ENCODE measurements around the gene TBC1D8. TPM values are rescaled to one million over a fixed set of nuclear protein-coding genes. Genes with fewer than 3 reads are reported as not detected.

The TBC1D8 gene
- total and polyA plus RNA-seq, 9 of the 15 experiments (the other 6 are each of a cell fraction or from before 2014, with no cell fraction given), result 0.36 to 1.3 (median 0.82) TPM

DNA sequence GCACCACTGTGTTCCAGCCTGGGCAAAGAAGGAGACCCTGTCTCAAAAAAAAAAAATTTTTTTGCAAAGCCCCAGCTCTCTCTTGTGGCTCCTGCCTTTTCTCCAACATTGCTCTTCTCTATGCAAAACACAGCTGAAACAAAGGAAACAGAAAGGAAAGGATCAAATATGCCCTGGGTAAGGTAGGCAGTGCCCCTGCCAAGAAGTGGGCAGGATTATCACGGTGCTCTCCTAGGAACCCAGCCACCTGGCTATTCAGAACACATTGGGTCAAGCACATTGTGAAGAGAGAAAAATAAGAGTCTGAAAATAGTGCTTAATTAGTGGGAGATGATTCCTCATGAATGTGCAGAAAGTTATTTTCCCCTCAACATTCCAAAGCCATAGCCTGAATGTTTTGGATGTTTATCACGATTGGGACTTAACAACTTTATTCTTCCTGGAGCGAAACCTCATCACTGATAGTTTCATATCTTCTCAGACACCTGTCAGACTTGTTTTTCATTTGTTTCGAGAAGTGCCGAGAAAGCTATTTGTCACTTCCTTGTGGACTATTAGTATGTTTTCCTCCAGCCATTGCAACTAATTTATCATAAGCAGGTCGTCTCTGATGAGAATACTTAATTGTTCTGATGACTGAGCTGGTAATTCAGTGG is 191.8 kb downstream of the TBC1D8 start (continued):
- TF ChIP-seq, protein P1, sequence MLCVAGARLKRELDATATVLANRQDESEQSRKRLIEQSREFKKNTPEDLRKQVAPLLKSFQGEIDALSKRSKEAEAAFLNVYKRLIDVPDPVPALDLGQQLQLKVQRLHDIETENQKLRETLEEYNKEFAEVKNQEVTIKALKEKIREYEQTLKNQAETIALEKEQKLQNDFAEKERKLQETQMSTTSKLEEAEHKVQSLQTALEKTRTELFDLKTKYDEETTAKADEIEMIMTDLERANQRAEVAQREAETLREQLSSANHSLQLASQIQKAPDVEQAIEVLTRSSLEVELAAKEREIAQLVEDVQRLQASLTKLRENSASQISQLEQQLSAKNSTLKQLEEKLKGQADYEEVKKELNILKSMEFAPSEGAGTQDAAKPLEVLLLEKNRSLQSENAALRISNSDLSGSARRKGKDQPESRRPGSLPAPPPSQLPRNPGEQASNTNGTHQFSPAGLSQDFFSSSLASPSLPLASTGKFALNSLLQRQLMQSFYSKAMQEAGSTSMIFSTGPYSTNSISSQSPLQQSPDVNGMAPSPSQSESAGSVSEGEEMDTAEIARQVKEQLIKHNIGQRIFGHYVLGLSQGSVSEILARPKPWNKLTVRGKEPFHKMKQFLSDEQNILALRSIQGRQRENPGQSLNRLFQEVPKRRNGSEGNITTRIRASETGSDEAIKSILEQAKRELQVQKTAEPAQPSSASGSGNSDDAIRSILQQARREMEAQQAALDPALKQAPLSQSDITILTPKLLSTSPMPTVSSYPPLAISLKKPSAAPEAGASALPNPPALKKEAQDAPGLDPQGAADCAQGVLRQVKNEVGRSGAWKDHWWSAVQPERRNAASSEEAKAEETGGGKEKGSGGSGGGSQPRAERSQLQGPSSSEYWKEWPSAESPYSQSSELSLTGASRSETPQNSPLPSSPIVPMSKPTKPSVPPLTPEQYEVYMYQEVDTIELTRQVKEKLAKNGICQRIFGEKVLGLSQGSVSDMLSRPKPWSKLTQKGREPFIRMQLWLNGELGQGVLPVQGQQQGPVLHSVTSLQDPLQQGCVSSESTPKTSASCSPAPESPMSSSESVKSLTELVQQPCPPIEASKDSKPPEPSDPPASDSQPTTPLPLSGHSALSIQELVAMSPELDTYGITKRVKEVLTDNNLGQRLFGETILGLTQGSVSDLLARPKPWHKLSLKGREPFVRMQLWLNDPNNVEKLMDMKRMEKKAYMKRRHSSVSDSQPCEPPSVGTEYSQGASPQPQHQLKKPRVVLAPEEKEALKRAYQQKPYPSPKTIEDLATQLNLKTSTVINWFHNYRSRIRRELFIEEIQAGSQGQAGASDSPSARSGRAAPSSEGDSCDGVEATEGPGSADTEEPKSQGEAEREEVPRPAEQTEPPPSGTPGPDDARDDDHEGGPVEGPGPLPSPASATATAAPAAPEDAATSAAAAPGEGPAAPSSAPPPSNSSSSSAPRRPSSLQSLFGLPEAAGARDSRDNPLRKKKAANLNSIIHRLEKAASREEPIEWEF (CRISPR knock-in tag; IDR thresholded peaks at IDR 0.05), result no peak
- TF ChIP-seq ZNF584 (CRISPR knock-in tag; IDR thresholded peaks at IDR 0.05; ENCODE audit: low read depth), result no peak
- TF ChIP-seq, protein P2, sequence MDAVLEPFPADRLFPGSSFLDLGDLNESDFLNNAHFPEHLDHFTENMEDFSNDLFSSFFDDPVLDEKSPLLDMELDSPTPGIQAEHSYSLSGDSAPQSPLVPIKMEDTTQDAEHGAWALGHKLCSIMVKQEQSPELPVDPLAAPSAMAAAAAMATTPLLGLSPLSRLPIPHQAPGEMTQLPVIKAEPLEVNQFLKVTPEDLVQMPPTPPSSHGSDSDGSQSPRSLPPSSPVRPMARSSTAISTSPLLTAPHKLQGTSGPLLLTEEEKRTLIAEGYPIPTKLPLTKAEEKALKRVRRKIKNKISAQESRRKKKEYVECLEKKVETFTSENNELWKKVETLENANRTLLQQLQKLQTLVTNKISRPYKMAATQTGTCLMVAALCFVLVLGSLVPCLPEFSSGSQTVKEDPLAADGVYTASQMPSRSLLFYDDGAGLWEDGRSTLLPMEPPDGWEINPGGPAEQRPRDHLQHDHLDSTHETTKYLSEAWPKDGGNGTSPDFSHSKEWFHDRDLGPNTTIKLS (IDR thresholded peaks at IDR 0.05; ENCODE audit: borderline replicate concordance, low read depth), result no peak
- TF ChIP-seq, protein P3, sequence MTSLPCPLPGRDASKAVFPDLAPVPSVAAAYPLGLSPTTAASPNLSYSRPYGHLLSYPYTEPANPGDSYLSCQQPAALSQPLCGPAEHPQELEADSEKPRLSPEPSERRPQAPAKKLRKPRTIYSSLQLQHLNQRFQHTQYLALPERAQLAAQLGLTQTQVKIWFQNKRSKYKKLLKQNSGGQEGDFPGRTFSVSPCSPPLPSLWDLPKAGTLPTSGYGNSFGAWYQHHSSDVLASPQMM (CRISPR knock-in tag; IDR thresholded peaks at IDR 0.05), result no peak

All from K562 (cell line).